Stimulated activated naive CD8-positive, alpha-beta T cell treated with anti-CD3 and anti-CD28 coated beads, Interleukin-15, amount 100 ng/mL, for 72 hours (primary cell): ENCODE results near the gene COPS7A.
A peak's percentile ranks its signal among the peaks of the same experiment; 100 is the strongest.

Experiments
- ATAC-seq: fragments of 150-1000 bp; cut with Tn5 transposase; 2 replicates; pipeline ENCODE4 v1.10.0; 2021; ENCODE audit warnings: mild to moderate bottlenecking, moderate library complexity
- DNase-seq, 2 donors: peaks; one replicate each; pipeline ENCODE4 v3.0.0; 2021 to 2022
- H3K27ac Mint-ChIP-seq, 2 donors: one replicate each; pipeline ENCODE4 v1.8.0; 2022; ENCODE audit warnings: mild to moderate bottlenecking in 2 of 2, mixed read lengths in 2 of 2, moderate library complexity in 2 of 2
- H3K27me3 Mint-ChIP-seq: one replicate; pipeline ENCODE4 v1.8.0; 2022; ENCODE audit warnings: mixed read lengths
- H3K4me1 Mint-ChIP-seq: one replicate; pipeline ENCODE4 v1.8.0; 2022; ENCODE audit warnings: mild to moderate bottlenecking, mixed read lengths
- H3K4me3 Mint-ChIP-seq, 2 donors: one replicate each; pipeline ENCODE4 v1.8.0; 2022; ENCODE audit warnings: mild to moderate bottlenecking in 2 of 2, mixed read lengths in 2 of 2, moderate library complexity in 1 of 2
- H3K9me3 Mint-ChIP-seq, 2 donors: one replicate each; pipeline ENCODE4 v1.8.0; 2022; ENCODE audit warnings: mixed read lengths in 2 of 2

Gene COPS7A

DNA sequence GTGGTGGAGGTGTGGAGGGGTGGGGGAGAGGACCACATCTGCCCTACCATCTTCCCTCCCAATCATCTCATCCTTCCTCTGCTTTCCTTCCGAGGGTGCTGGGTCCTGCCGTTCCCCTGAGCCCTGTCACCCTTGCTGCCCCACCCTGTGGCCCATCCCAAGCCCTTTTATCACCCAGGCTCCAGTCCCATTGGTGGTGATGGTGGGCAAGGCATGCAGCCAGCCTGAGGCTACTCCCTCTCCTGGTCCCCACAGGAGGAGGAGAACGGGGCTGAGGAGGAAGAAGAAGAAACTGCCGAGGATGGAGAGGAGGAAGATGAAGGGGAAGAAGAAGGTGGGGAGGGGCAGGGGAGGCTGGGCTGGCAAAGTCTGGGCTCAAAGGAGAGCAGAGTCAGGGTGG is 45.8 kb downstream of the COPS7A start:
- H3K4me3 Mint-ChIP-seq, result no peak overlapping the region

DNA sequence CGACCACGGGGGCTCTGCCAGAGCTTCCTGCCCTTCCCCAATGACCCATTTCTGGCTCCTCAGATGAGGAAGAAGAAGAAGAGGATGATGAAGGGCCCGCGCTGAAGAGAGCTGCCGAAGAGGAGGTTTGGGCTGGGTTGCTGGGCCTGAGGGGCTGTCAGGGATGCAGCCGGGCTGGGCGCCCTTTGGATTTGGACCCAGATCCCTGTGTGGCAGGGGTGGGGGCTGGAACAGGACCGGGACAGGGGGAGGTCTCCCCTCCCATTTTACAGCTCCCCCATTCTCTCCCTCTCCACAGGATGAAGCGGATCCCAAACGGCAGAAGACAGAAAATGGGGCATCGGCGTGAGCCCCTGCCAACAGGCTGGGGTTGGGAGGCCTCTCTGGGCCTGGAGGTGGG is 46.2 kb downstream of the COPS7A start:
- Mint-ChIP-seq H3K27ac (no peak overlapping the region), H3K4me1 (peaks cover 83% of the 10 kb centered on the region), H3K4me3 (no peak overlapping the region), H3K9me3 (no peaks in the 10 kb centered on the region), H3K27me3 (peaks cover 46% of the 10 kb centered on the region)
- DNase-seq (no peak), ATAC-seq (no peak)

More for the DNA sequence above, 45.8 kb downstream of the COPS7A start:
- peaks cover 50% of the 10 kb centered on the region for H3K27me3 Mint-ChIP-seq
- H3K9me3 Mint-ChIP-seq, result no peaks in the 10 kb centered on the region
- H3K27ac Mint-ChIP-seq, result no peak overlapping the region
- H3K4me1 Mint-ChIP-seq, result peaks cover 83% of the 10 kb centered on the region
- DNase-seq (no peak), ATAC-seq (no peak)

DNA sequence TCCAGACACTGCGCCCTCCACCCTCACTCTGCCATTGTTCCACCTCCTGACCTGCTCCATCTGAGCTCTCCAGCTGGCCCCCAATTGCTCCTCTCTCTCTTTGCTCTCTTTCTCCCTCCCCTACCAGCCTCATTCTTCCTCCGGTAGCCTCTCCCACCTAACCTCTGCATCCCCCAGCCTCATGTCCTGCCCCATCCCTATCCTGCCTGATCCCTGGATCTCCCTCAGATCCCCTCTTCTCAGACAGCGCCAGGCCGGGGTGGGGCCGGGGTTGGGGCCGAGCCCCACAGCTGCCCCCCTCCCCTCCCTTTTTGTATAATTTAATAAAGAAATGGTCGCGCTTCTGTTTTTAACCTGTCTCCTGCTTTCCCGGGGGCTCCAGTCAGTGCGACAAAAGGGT is 46.8 kb downstream of the COPS7A start:
- Mint-ChIP-seq H3K4me1 (peaks cover 83% of the 10 kb centered on the region), H3K27ac (peak overlapping the region in 1 of 2 donors; percentile 83), H3K9me3 (no peaks in the 10 kb centered on the region), H3K4me3 (peak overlapping the region; percentile 27 to 35), H3K27me3 (peaks cover 41% of the 10 kb centered on the region)
- no peak for ATAC-seq
- no peak for DNase-seq

DNA sequence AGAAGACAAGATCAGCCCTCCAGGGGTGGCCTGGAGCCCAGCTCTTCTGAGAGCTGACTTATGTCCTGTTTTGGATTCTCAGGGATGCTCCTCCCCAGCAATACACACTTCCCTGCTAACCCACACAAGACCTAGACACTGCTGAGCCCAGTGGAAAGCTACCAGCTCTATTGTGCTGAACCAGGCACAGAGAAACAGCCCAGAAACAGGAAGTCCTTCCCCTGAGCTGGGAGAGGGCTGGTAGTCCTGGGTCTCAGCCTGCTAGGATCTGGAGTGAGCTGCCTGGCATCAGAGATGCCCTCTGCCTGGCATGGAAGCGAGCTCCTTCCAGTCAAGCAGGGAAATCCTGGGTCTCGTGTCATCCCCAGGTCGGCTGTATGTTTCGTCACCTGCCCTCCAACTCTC is 47.2 kb downstream of the COPS7A start:
- Mint-ChIP-seq H3K27ac (no peak overlapping the region), H3K27me3 (peaks cover 38% of the 10 kb centered on the region), H3K4me1 (peaks cover 86% of the 10 kb centered on the region)

DNA sequence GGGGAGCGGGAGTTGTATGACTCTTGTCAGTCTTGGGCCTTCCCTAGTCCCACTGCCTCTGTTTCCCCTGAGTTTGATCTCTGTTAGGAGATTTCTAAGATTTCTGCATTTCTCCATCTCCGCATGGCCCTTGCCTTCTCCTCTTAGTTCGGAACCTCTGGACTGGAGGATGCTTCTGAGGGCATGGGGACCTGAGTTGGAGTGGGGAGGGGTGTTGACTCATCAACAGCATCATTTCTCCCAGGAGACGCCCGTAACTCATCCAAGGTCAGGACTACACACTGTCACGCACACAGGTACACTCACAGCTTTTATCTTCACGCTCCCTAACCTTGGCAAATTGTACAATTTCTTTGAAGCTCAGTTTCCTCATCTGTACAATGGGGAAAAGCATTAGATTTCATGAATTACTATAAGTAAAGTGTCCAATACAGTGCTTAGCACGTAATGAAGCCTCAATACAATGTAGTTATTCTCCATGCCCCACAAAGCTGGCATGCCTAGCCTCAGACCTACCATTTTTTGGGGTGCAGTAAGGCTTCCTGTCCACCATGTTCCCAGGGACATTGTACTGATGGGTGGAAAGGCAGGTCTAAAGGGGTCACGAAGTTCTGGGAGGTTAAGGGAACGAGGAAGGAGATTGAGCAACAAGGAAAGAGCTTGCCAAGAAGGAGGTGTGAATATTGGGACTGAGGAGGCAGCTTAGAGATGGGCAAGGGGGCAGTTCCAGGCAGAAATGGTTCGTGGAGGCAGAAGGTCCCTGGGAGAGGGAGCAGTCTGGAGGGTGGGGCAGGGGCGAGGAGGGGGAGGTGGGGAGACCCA is 47.9 kb downstream of the COPS7A start:
- Mint-ChIP-seq H3K4me1 (peaks cover 92% of the 10 kb centered on the region), H3K9me3 (no peaks in the 10 kb centered on the region), H3K4me3 (peak overlapping the region; percentile 87 to 92), H3K27me3 (peaks cover 38% of the 10 kb centered on the region), H3K27ac (peak overlapping the region; percentile 35 to 90)
- ATAC-seq (no peak), DNase-seq (no peak)

More for the DNA sequence above, 47.2 kb downstream of the COPS7A start:
- Mint-ChIP-seq H3K4me3 (peak overlapping the region; percentile 87 to 92), H3K9me3 (no peaks in the 10 kb centered on the region)
- ATAC-seq (no peak), DNase-seq (no peak)

DNA sequence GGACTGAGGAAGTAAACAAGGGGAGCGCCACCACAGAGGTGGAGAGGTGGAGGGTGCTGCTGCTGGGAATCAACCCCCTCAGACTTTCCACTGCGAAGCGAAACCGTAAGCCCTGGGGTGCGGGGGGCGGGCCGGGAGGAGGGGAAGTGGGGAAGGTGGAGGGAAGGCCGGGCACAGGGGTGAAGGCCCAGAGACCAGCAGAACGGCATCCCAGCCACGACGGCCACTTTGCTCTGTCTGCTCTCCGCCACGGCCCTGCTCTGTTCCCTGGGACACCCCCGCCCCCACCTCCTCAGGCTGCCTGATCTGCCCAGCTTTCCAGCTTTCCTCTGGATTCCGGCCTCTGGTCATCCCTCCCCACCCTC is 48.5 kb downstream of the COPS7A start, which contains the start of gene LAG3:
LAG3 (plus strand) TSS at position 190 of the 365 bp plus-strand sequence. CDS start 333 bp downstream, outside the sequence.
- H3K4me3 Mint-ChIP-seq, result peak within 1 kb of the TSS; percentile 87 to 92
- H3K4me1 Mint-ChIP-seq, result peaks cover 93% of the 10 kb centered on the region
- H3K27ac Mint-ChIP-seq, result peak within 1 kb of the TSS; percentile 89 to 93
- ATAC-seq (peak; percentile 29), DNase-seq (peak in 1 of 2 donors; percentile 63)
- H3K27me3 Mint-ChIP-seq, result peaks cover 38% of the 10 kb centered on the region
- no peaks in the 10 kb centered on the region for H3K9me3 Mint-ChIP-seq

DNA sequence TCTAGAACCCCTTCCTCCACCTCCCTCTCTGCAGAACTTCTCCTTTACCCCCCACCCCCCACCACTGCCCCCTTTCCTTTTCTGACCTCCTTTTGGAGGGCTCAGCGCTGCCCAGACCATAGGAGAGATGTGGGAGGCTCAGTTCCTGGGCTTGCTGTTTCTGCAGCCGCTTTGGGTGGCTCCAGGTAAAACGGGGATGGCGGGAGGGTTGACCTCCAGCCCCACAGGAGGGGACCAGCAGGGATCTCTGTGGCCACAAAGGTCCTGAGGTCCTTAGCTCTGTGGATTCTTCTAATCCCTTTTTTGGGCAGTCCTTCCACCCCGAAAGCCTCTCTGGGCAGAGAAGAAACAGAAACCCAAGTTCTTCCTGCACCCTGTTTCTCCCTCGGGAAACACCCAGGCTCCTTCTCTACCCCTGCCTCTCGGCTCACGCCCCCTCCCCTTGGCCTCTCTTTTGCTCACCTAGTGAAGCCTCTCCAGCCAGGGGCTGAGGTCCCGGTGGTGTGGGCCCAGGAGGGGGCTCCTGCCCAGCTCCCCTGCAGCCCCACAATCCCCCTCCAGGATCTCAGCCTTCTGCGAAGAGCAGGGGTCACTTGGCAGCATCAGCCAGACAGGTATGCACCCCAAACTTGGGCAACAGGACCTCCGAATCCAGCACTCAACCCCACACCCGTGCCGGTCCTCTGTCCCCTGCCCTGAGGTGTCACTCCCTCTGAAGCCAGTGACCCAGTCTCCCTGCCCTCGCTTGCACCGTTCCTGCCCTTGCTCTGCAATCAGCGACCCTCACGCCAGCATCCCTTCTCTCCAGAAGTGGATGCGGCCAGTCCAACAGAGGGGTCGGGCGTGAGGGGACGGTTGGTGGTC is 49.1 kb downstream of the COPS7A start:
- Mint-ChIP-seq H3K4me1 (peaks cover 93% of the 10 kb centered on the region), H3K9me3 (no peaks in the 10 kb centered on the region), H3K4me3 (peak overlapping the region; percentile 87 to 92), H3K27me3 (peaks cover 38% of the 10 kb centered on the region), H3K27ac (peak overlapping the region; percentile 89 to 93)
- ATAC-seq (no peak), DNase-seq (no peak)

DNA sequence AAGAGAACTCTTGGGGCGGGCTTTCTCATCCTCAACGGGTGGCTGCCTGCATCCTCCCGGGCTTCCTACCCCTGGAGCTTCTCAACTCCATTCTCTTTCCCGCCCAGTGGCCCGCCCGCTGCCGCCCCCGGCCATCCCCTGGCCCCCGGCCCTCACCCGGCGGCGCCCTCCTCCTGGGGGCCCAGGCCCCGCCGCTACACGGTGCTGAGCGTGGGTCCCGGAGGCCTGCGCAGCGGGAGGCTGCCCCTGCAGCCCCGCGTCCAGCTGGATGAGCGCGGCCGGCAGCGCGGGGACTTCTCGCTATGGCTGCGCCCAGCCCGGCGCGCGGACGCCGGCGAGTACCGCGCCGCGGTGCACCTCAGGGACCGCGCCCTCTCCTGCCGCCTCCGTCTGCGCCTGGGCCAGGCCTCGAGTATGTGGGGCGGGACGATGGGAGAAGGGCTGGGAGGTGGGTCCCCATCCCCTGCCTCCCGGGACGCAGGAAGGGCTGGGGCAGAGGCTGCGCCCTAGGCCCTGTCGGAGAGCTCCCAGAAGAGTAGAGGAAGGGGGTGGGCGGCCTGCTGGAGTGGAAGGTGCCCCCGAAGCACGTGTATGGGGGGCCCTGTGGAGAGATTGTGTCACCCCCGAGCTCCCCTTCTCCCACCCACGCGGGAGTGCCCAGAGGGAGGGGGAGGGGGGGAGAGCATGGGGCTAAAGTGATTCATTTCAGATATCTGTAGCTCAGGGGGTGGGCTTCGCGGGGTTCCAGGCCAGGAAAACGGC is 49.9 kb downstream of the COPS7A start:
- ATAC-seq (peak; percentile 31), DNase-seq (peak; percentile 54 to 80)
- peaks cover 33% of the 10 kb centered on the region for H3K27me3 Mint-ChIP-seq
- H3K4me3 Mint-ChIP-seq, result peak overlapping the region; percentile 87 to 92
- H3K4me1 Mint-ChIP-seq, result peaks cover 93% of the 10 kb centered on the region
- H3K9me3 Mint-ChIP-seq, result no peaks in the 10 kb centered on the region
- peak overlapping the region; percentile 93 to 95 for H3K27ac Mint-ChIP-seq

DNA sequence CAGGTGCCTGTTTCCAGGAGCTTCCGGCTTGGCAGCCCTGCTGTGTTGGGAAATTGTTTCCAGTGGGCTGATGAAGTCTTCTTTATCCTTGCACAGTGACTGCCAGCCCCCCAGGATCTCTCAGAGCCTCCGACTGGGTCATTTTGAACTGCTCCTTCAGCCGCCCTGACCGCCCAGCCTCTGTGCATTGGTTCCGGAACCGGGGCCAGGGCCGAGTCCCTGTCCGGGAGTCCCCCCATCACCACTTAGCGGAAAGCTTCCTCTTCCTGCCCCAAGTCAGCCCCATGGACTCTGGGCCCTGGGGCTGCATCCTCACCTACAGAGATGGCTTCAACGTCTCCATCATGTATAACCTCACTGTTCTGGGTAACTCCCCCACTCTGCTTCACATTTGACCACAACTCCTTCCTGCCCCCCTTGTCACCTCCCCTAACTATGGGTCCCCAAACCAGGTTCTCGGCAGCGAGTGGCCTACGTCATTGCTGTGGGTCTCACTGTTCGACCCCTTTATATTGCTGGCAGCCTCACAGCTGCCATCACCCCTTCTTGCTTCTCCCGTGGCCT is 50.7 kb downstream of the COPS7A start:
- ATAC-seq, result peak; percentile 82
- Mint-ChIP-seq H3K4me3 (peak overlapping the region; percentile 87 to 92), H3K27me3 (peaks cover 25% of the 10 kb centered on the region)

DNA sequence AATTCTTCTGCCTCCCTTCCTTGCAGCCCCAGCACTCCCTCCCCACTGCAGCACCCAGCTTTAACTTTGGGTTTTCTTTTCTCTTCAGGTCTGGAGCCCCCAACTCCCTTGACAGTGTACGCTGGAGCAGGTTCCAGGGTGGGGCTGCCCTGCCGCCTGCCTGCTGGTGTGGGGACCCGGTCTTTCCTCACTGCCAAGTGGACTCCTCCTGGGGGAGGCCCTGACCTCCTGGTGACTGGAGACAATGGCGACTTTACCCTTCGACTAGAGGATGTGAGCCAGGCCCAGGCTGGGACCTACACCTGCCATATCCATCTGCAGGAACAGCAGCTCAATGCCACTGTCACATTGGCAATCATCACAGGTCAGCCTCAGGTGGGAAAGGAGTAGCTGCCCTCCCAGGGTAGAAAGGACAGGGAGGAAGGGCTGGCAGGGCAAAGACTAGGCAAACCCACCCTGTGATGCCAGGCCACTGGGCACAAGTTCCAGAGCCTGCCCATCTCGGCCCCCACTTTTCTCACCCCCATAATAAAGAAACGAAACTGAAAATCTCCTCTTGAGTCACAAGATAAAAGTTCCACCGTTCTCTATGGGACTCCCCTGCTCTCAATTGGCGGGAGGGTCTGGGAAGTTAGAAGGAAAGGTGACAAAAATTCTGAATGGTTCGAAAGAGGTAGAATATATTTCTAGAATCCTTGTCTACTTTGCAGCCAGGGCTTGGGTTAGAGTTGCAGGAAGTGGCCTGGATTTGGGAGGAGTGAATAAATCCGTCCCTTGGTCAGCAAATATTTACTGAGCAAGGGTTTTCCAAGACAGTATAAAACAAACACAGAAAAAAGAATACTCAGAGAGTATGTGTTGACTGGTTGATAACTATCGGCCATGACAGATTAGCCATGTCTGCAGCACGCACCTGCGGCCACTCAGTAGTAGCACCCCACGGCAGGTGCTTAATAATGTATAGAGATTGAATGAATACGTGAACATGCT is 51.6 kb downstream of the COPS7A start:
- Mint-ChIP-seq H3K4me3 (peak overlapping the region; percentile 87 to 92), H3K27ac (peak overlapping the region in 1 of 2 donors; percentile 80), H3K4me1 (peaks cover 93% of the 10 kb centered on the region), H3K9me3 (no peaks in the 10 kb centered on the region), H3K27me3 (peaks cover 16% of the 10 kb centered on the region)
- peak; percentile 3 for ATAC-seq
- no peak for DNase-seq

More for the DNA sequence above, 50.7 kb downstream of the COPS7A start:
- peak in 1 of 2 donors; percentile 81 for DNase-seq
- peak overlapping the region; percentile 80 to 95 for H3K27ac Mint-ChIP-seq
- peaks cover 93% of the 10 kb centered on the region for H3K4me1 Mint-ChIP-seq
- H3K9me3 Mint-ChIP-seq, result no peaks in the 10 kb centered on the region

DNA sequence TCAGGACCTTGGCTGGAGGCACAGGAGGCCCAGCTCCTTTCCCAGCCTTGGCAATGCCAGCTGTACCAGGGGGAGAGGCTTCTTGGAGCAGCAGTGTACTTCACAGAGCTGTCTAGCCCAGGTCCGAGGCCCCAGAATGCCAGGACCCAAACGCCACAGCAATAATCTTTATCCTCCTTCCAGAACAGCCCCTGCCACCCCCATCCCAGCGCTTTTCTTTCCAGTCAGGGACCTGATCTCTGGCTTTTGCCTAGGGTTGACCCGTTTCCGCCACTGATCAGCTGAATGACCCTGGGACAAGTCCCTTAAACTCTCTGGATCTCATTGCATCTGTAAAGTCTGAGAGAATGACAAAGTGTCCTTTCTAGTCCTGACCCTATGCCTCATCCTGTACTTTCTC is 53.5 kb downstream of the COPS7A start:
- no peak for ATAC-seq
- Mint-ChIP-seq H3K4me3 (peak overlapping the region; percentile 78 to 87), H3K27ac (no peak overlapping the region), H3K27me3 (peaks cover 12% of the 10 kb centered on the region), H3K4me1 (peaks cover 86% of the 10 kb centered on the region), H3K9me3 (no peaks in the 10 kb centered on the region)
- no peak for DNase-seq

DNA sequence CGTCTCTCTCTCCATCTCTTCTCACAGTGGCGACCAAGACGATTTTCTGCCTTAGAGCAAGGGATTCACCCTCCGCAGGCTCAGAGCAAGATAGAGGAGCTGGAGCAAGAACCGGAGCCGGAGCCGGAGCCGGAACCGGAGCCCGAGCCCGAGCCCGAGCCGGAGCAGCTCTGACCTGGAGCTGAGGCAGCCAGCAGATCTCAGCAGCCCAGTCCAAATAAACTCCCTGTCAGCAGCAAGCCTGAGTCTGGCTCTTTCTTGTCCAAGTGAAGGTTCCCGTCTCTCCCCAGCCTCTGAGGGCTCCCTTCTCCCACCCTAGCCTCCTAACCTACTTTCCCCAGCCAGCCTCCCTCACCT is 54.3 kb downstream of the COPS7A start:
- Mint-ChIP-seq H3K4me1 (peaks cover 88% of the 10 kb centered on the region), H3K4me3 (peak overlapping the region; percentile 78 to 87)

DNA sequence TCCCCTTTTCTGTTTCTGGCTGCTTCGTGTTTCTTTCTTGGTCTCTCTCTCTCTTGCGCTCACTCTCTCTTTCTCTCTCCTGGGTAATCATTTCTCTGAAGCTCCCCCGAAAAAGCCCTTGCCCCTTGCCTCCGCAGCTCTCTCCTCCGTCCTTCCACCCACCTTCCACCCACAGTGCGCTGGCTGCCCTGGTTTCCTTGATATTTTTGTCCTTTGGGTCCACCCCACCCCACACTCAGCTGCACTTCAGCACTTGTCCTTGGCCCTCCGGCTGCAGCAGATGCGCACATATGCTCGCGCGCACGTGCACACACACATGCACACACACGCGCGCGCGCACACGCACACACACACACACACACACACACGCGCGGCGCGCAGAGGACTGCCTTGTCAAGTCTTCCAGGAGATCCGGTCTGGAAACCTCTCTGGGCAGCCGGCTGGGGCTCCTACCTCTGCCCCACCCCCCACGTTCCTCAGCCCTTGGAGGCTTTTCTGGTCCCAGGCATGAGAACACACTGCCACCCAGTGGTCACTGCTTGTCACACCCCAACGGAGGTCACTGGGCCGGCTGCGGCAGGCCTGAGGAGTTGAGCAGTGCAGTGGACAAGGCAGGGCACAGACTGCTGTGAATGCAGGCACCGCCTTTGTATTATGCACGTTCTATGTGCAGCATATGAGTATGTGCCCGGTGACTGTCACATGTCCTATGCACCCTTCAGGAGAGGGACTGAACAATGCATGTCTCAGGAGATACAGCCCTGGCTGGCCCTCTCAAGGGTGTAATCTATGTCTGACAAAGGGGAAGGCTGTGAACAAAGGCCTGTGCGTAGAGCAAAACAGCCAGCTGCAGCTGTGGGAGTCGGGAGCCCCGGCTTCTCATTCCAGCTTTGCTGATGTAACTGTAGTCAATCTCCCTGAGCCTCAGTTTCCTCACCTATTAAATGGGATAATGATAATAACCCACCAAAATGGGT is 55.0 kb downstream of the COPS7A start:
- peak overlapping the region; percentile 57 to 87 for H3K27ac Mint-ChIP-seq
- peaks cover 92% of the 10 kb centered on the region for H3K4me1 Mint-ChIP-seq
- H3K9me3 Mint-ChIP-seq, result no peaks in the 10 kb centered on the region
- ATAC-seq, result peak; percentile 63
- peak; percentile 83 to 90 for DNase-seq
- H3K4me3 Mint-ChIP-seq, result peak overlapping the region; percentile 78 to 87
- peaks cover 12% of the 10 kb centered on the region for H3K27me3 Mint-ChIP-seq

More for the DNA sequence above, 54.3 kb downstream of the COPS7A start:
- H3K9me3 Mint-ChIP-seq, result no peaks in the 10 kb centered on the region
- H3K27me3 Mint-ChIP-seq, result peaks cover 12% of the 10 kb centered on the region
- H3K27ac Mint-ChIP-seq, result peak overlapping the region in 1 of 2 donors; percentile 44
- ATAC-seq, result no peak
- no peak for DNase-seq
